ENCODE results near the gene CHML. TPM values are rescaled to one million over a fixed set of nuclear protein-coding genes. Genes with fewer than 3 reads are reported as not detected.
"Not testable (repeated sequence)": the region's sequence is repeated elsewhere in the genome, so short reads cannot be mapped to it uniquely, and the experiment has no call there.

The CHML gene
- 6.9 TPM for polyA plus RNA-seq (2013, experiment 1 of 2)
- 8.2 TPM for polyA plus RNA-seq (2013, experiment 2 of 2)

- peaks cover 6% of the 10 kb centered on the region for H3K4me1 ChIP-seq (ENCODE audit: control insufficient read depth, insufficient read depth, low read length, poor library complexity, severe bottlenecking)
- H3K4me3 ChIP-seq (ENCODE audit: extremely low read depth, insufficient read depth, low read length, poor library complexity, severe bottlenecking): peak within 1 kb of the TSS; percentile 81
- peaks cover 10% of the 10 kb centered on the region for H3K9me3 ChIP-seq (ENCODE audit: control insufficient read depth, low read length)
- peaks cover 7% of the 10 kb centered on the region for H3K36me3 ChIP-seq (ENCODE audit: control insufficient read depth, insufficient read depth, low read length)
- H3K27ac ChIP-seq (ENCODE audit: low read depth, low read length, severe bottlenecking): peak within 1 kb of the TSS; percentile 77
- 5 to 14% methylated on average over 37 to 41 of the region's 81 CpGs for WGBS, 2 experiments (ENCODE audit: insufficient coverage in 2 of 2)
These were observed at the start of gene CHML, which contains the start of gene OPN3 for GRCh38 chr1:241640149-241640866. Gene CHML (minus strand): TSS chr1:241640369. CDS start chr1:241635766, 4,603 bp downstream. Gene OPN3 (minus strand): TSS chr1:241640369. CDS start chr1:241640254, 115 bp downstream.

DNA sequence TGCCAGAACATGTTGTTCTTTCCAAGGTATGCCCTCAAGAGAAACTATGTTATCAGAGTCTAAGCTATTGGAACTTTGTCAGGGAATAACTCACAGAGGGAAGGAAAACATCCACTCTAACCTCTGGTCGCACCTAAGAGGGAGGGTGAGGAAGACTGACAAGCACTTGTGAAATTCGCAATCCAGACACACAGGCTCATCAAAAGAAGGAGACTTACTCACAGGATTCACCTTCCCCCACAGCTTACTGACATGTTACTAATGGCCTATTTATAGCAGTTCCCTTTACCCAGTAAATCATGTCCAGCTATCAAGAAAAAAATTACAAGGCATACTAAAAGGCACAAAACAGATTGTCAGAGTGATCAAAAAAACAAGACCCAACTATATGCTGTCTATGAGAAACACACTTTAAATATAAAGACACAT lies 48.8 kb upstream of the CHML start:
- no peaks in the 10 kb centered on the region for H3K36me3 ChIP-seq (ENCODE audit: control insufficient read depth, insufficient read depth, low read length)
- no peaks in the 10 kb centered on the region for H3K9me3 ChIP-seq (ENCODE audit: control insufficient read depth, low read length)
- H3K4me3 ChIP-seq (ENCODE audit: extremely low read depth, insufficient read depth, low read length, poor library complexity, severe bottlenecking): no peak overlapping the region
- WGBS, 2 experiments (ENCODE audit: insufficient coverage in 2 of 2): no CpG with 5 or more reads among the region's 2 CpGs
- H3K4me1 ChIP-seq (ENCODE audit: control insufficient read depth, insufficient read depth, low read length, poor library complexity, severe bottlenecking): peaks cover 8% of the 10 kb centered on the region
- H3K27ac ChIP-seq (ENCODE audit: low read depth, low read length, severe bottlenecking): peak overlapping the region; percentile 3

GRCh38 chr1:241684108-241684507 lies 43.9 kb upstream of the CHML start:
- H3K9me3 ChIP-seq (ENCODE audit: control insufficient read depth, low read length): no peaks in the 10 kb centered on the region
- no CpG with 5 or more reads among the region's 1 CpG for WGBS, 2 experiments (ENCODE audit: insufficient coverage in 2 of 2)
- H3K36me3 ChIP-seq (ENCODE audit: control insufficient read depth, insufficient read depth, low read length): no peaks in the 10 kb centered on the region

DNA sequence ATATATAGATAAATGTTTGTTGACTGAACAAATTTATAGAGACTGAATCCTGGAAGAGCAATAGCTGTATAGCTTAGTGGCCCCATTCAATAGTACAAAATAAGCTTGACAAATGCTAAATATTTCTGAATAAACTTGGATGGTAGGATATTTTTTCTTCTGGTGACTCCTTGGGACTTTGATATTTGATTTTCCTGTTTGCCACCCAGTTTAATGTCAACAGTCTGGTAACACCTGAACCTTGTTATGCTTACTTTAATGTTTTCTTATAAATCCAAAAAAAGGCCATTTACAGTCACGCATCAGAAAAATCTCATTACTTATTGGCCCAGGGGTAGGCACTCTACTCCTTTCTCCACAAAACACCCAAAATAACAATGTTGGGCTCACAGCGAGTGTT lies 42.8 kb upstream of the CHML start:
- Histone ChIP-seq H3K4me1 (ENCODE audit: control insufficient read depth, insufficient read depth, low read length, poor library complexity, severe bottlenecking) (no peaks in the 10 kb centered on the region), H3K27ac (ENCODE audit: low read depth, low read length, severe bottlenecking) (no peak overlapping the region), H3K4me3 (ENCODE audit: extremely low read depth, insufficient read depth, low read length, poor library complexity, severe bottlenecking) (no peak overlapping the region), H3K9me3 (ENCODE audit: control insufficient read depth, low read length) (no peaks in the 10 kb centered on the region), H3K36me3 (ENCODE audit: control insufficient read depth, insufficient read depth, low read length) (no peaks in the 10 kb centered on the region)
- no CpG with 5 or more reads among the region's 2 CpGs for WGBS, 2 experiments (ENCODE audit: insufficient coverage in 2 of 2)

More at GRCh38 chr1:241684108-241684507, 43.9 kb upstream of the CHML start:
- Histone ChIP-seq H3K4me1 (ENCODE audit: control insufficient read depth, insufficient read depth, low read length, poor library complexity, severe bottlenecking) (peaks cover 1% of the 10 kb centered on the region), H3K27ac (ENCODE audit: low read depth, low read length, severe bottlenecking) (no peak overlapping the region), H3K4me3 (ENCODE audit: extremely low read depth, insufficient read depth, low read length, poor library complexity, severe bottlenecking) (no peak overlapping the region)

- not testable (repeated sequence) for H3K36me3 ChIP-seq (ENCODE audit: control insufficient read depth, insufficient read depth, low read length); H3K27ac ChIP-seq (ENCODE audit: low read depth, low read length, severe bottlenecking); H3K4me1 ChIP-seq (ENCODE audit: control insufficient read depth, insufficient read depth, low read length, poor library complexity, severe bottlenecking); H3K9me3 ChIP-seq (ENCODE audit: control insufficient read depth, low read length); H3K4me3 ChIP-seq (ENCODE audit: extremely low read depth, insufficient read depth, low read length, poor library complexity, severe bottlenecking)
- 100% methylated on average over 1 of the region's 4 CpGs; no CpG with 5 or more reads in 1 of the 2 experiments for WGBS, 2 experiments (ENCODE audit: insufficient coverage in 2 of 2)
These were observed 41.8 kb upstream of the CHML start for GRCh38 chr1:241681861-241682448.

DNA sequence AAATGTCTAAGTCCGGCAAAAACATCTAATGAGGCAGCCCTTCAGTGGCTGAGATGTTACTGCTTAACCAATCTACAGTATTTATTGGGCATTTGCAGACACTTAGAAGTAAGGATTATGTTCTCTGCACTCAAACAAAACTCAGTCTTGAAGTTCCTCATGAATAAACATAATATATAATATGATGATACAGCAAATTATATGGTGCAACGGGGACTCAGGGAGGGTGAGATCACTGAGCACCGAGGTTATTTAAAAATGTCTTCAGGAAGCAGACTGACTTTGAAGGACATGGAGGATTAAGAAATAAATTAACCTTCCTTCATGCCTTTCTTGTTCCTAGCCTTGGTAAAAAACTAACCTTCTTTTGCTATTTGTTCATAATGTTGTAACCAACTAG lies 39.8 kb upstream of the CHML start:
- H3K36me3 ChIP-seq (ENCODE audit: control insufficient read depth, insufficient read depth, low read length): no peaks in the 10 kb centered on the region
- H3K9me3 ChIP-seq (ENCODE audit: control insufficient read depth, low read length): no peaks in the 10 kb centered on the region
- H3K27ac ChIP-seq (ENCODE audit: low read depth, low read length, severe bottlenecking): no peak overlapping the region
- 86 to 100% methylated on average over 1 of the region's 3 CpGs for WGBS, 2 experiments (ENCODE audit: insufficient coverage in 2 of 2)
- H3K4me1 ChIP-seq (ENCODE audit: control insufficient read depth, insufficient read depth, low read length, poor library complexity, severe bottlenecking): no peaks in the 10 kb centered on the region
- H3K4me3 ChIP-seq (ENCODE audit: extremely low read depth, insufficient read depth, low read length, poor library complexity, severe bottlenecking): no peak overlapping the region

GRCh38 chr1:241679404-241679803 lies 39.2 kb upstream of the CHML start:
- no peak overlapping the region for H3K4me3 ChIP-seq (ENCODE audit: extremely low read depth, insufficient read depth, low read length, poor library complexity, severe bottlenecking)
- H3K4me1 ChIP-seq (ENCODE audit: control insufficient read depth, insufficient read depth, low read length, poor library complexity, severe bottlenecking): no peaks in the 10 kb centered on the region
- H3K9me3 ChIP-seq (ENCODE audit: control insufficient read depth, low read length): no peaks in the 10 kb centered on the region
- no peak overlapping the region for H3K27ac ChIP-seq (ENCODE audit: low read depth, low read length, severe bottlenecking)
- 79 to 89% methylated on average over 3 of the region's 4 CpGs for WGBS, 2 experiments (ENCODE audit: insufficient coverage in 2 of 2)
- H3K36me3 ChIP-seq (ENCODE audit: control insufficient read depth, insufficient read depth, low read length): no peaks in the 10 kb centered on the region

DNA sequence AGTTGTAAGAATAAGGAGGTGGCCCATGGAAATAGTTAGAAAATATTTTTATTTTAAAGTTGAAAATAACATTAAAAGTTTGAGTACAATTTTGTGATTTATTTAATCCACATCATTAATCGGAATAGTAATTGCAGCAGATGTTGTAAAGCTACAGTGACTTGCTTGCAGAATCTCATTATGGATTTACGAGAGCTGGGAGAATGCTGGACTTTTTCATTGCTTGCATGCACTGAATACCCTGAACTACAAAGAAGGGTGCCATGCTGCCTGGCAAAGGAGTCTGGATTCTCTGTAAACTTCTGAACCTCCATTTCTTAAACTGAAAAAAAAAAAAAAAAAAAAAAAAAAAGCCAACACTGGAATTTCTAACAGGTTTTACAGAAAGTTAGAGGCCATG lies 38.4 kb upstream of the CHML start:
- Histone ChIP-seq H3K4me3 (ENCODE audit: extremely low read depth, insufficient read depth, low read length, poor library complexity, severe bottlenecking) (no peak overlapping the region), H3K4me1 (ENCODE audit: control insufficient read depth, insufficient read depth, low read length, poor library complexity, severe bottlenecking) (no peaks in the 10 kb centered on the region), H3K36me3 (ENCODE audit: control insufficient read depth, insufficient read depth, low read length) (no peaks in the 10 kb centered on the region), H3K9me3 (ENCODE audit: control insufficient read depth, low read length) (no peaks in the 10 kb centered on the region), H3K27ac (ENCODE audit: low read depth, low read length, severe bottlenecking) (no peak overlapping the region)
- WGBS, 2 experiments (ENCODE audit: insufficient coverage in 2 of 2): 100% methylated on average over 1 to 2 of the region's 2 CpGs

DNA sequence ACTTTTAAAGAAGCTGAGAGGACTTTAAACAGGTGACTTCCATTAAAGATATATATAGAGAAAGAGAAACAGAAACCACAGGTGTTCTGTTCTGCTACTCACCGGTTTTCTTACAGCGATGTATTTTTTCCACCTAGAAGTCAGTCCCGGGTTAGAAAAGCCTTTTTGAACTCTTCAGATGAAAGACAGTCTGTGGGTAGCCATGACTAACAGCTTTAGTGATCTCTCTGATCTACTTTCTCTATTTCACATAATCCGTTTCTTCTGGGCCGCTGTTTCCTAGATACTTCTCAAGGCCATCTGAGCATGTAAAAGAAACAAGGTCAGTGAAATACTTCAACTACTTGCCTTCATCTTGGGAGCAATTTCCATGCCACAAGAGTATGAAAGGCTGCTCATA lies 37.0 kb upstream of the CHML start:
- 77 to 89% methylated on average over 3 to 5 of the region's 5 CpGs for WGBS, 2 experiments (ENCODE audit: insufficient coverage in 2 of 2)
- Histone ChIP-seq H3K4me3 (ENCODE audit: extremely low read depth, insufficient read depth, low read length, poor library complexity, severe bottlenecking) (no peak overlapping the region), H3K36me3 (ENCODE audit: control insufficient read depth, insufficient read depth, low read length) (no peaks in the 10 kb centered on the region), H3K9me3 (ENCODE audit: control insufficient read depth, low read length) (no peaks in the 10 kb centered on the region), H3K4me1 (ENCODE audit: control insufficient read depth, insufficient read depth, low read length, poor library complexity, severe bottlenecking) (no peaks in the 10 kb centered on the region), H3K27ac (ENCODE audit: low read depth, low read length, severe bottlenecking) (no peak overlapping the region)

DNA sequence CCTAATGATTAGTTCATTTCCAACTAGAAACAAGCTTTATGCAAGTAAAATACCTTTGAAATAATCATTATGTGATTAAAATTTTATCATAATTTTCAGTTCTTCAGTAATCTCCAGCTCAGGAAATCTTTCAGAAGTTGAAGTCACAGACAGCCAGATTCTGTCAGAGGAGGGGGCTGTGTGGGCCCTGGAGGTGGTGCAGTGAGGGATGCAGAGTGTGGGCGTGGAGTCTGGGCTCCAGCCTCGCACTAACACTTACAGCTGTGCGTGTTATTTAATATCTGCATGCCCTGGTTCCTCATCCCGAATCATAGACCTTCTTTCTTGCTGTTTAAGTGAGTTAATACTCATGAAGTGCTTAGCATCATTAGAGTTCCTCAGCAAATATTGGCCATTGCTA lies 35.8 kb upstream of the CHML start:
- no peaks in the 10 kb centered on the region for H3K36me3 ChIP-seq (ENCODE audit: control insufficient read depth, insufficient read depth, low read length)
- no peak overlapping the region for H3K4me3 ChIP-seq (ENCODE audit: extremely low read depth, insufficient read depth, low read length, poor library complexity, severe bottlenecking)
- H3K9me3 ChIP-seq (ENCODE audit: control insufficient read depth, low read length): no peaks in the 10 kb centered on the region
- no peak overlapping the region for H3K27ac ChIP-seq (ENCODE audit: low read depth, low read length, severe bottlenecking)
- H3K4me1 ChIP-seq (ENCODE audit: control insufficient read depth, insufficient read depth, low read length, poor library complexity, severe bottlenecking): no peaks in the 10 kb centered on the region
- WGBS, 2 experiments (ENCODE audit: insufficient coverage in 2 of 2): 100% methylated on average over 1 of the region's 4 CpGs; no CpG with 5 or more reads in 1 of the 2 experiments
